HG03378 (cell line): Measurements from ENCODE around the gene ADAMTS1.

Source experiments
- ATAC-seq: cut with Tn5 transposase; IDR thresholded peaks from one replicate; pipeline ENCODE4 v1.9.1; 2021; ENCODE audit warnings: mild to moderate bottlenecking, moderate library complexity; ENCODE audit not compliant: unreplicated experiment

ADAMTS1 gene

GRCh38 chr21:26845759-26846035 lies 488 bp upstream of the ADAMTS1 start:
- ATAC-seq, result no peak

- ATAC-seq, result no peak
Measured at GRCh38 chr21:26844258-26845065, 747 bp downstream of the ADAMTS1 start.

- no peak for ATAC-seq
Measured at GRCh38 chr21:26843933-26844257, 1.3 kb downstream of the ADAMTS1 start.

GRCh38 chr21:26842974-26843932 lies 2.0 kb downstream of the ADAMTS1 start:
- ATAC-seq, result no peak

GRCh38 chr21:26842300-26842699 lies 2.9 kb downstream of the ADAMTS1 start:
- no peak for ATAC-seq

- ATAC-seq, result no peak
Measured at GRCh38 chr21:26840912-26841311, 4.3 kb downstream of the ADAMTS1 start.

- no peak for ATAC-seq
Measured at GRCh38 chr21:26840201-26840600, 5.0 kb downstream of the ADAMTS1 start.

GRCh38 chr21:26837539-26837938 lies 7.7 kb downstream of the ADAMTS1 start:
- ATAC-seq, result no peak

- ATAC-seq, result no peak
Measured at GRCh38 chr21:26836528-26836927, 8.7 kb downstream of the ADAMTS1 start.

GRCh38 chr21:26835714-26836265 lies 9.4 kb downstream of the ADAMTS1 start:
- no peak for ATAC-seq

- no peak for ATAC-seq
Measured at GRCh38 chr21:26835027-26835713, 10.0 kb downstream of the ADAMTS1 start.

- ATAC-seq, result no peak
Measured at GRCh38 chr21:26834181-26834905, 10.9 kb downstream of the ADAMTS1 start.

- ATAC-seq, result no peak
Measured at GRCh38 chr21:26833460-26833939, 11.7 kb downstream of the ADAMTS1 start.

GRCh38 chr21:26833011-26833410 lies 12.2 kb downstream of the ADAMTS1 start:
- ATAC-seq, result no peak

- ATAC-seq, result no peak
Measured at GRCh38 chr21:26832546-26832945, 12.7 kb downstream of the ADAMTS1 start.

GRCh38 chr21:26826801-26827200 lies 18.4 kb downstream of the ADAMTS1 start:
- no peak for ATAC-seq

GRCh38 chr21:26820509-26820908 lies 24.7 kb downstream of the ADAMTS1 start:
- ATAC-seq, result no peak

GRCh38 chr21:26819740-26820324 lies 25.4 kb downstream of the ADAMTS1 start:
- ATAC-seq, result no peak

- no peak for ATAC-seq
Measured at GRCh38 chr21:26818906-26819305, 26.3 kb downstream of the ADAMTS1 start.

GRCh38 chr21:26815197-26815596 lies 30.0 kb downstream of the ADAMTS1 start:
- ATAC-seq, result no peak
